ENCODE measurements around the gene SPTBN1.

GRCh38 chr2:54535599-54536195 lies 79.6 kb downstream of the SPTBN1 start:
- no peak for TF ChIP-seq GATA2 (IDR thresholded peaks at IDR 0.05; ENCODE audit: low read depth, low read length)
- no peak for TF ChIP-seq GATA3 (IDR thresholded peaks at IDR 0.05; ENCODE audit: low read depth, low read length)

Data from SH-SY5Y (cell line).